Breast epithelium (tissue), 3 donors: ENCODE results near the gene CRTAP.

Source experiments
- CTCF ChIP-seq, 3 donors: fragments of 450-650 bp; IDR thresholded peaks; one replicate each; pipeline ENCODE4 v1.5.1; 2016 to 2017; ENCODE audit warnings: antibody characterized with exemption in 3 of 3, mild to moderate bottlenecking in 3 of 3, moderate library complexity in 3 of 3
- POLR2A ChIP-seq: fragments of 450-650 bp; IDR thresholded peaks from one replicate; pipeline ENCODE4 v1.6.1; 2016; ENCODE audit warnings: antibody characterized with exemption, mild to moderate bottlenecking, moderate library complexity
- POLR2AphosphoS5 ChIP-seq, 3 donors: sonication (generic); formaldehyde crosslinking; IDR thresholded peaks; one replicate each; pipeline ENCODE4 v1.6.1; 2017; ENCODE audit warnings: antibody characterized with exemption in 3 of 3

GRCh38 chr3:33130144-33130543, 16.3 kb downstream of the CRTAP start:
- TF ChIP-seq CTCF (IDR thresholded peaks at IDR 0.05) (no peak), POLR2A (no peak), POLR2AphosphoS5 (IDR thresholded peaks at IDR 0.05) (no peak)
